Panc1 (cell line): ENCODE data around the gene FAM228B. TPM values are rescaled to one million over a fixed set of nuclear protein-coding genes. Genes with fewer than 3 reads are reported as not detected.

ENCODE experiments used
- ATAC-seq: fragments of 200-7000 bp; cut with Tn5 transposase; 2 replicates; pipeline ENCODE4 v1.9.1; 2020; ENCODE audit warnings: mild to moderate bottlenecking, moderate library complexity
- BruUV-seq: library from RNA; stranded (reverse); fragments of 400-500 nt; replicated peaks from 2 replicates; lab custom pipeline; 2021; lab: Mats Ljungman, UMichigan
- CTCF ChIA-PET: fragments of 300-600 bp; sonication (Branson Sonifier 250); formaldehyde crosslinking; loops from one replicate; lab custom pipeline; 2022; ENCODE audit warnings: antibody characterized with exemption; lab: Charles Lee
- POLR2A ChIA-PET: fragments of 300-600 bp; sonication (Branson Sonifier 250); formaldehyde crosslinking; loops from one replicate; lab custom pipeline; 2022; ENCODE audit warnings: antibody characterized with exemption; lab: Charles Lee
- DNase-seq: peaks from one replicate; pipeline ENCODE4 v3.0.0-alpha.2; 2010; ENCODE audit warnings: low read depth, low spot score
- H3K27ac ChIP-seq: 2 replicates; pipeline ENCODE4 v1.5.1; 2011; ENCODE audit warnings: mild to moderate bottlenecking, low read length, inconsistent platforms
- H3K27me3 ChIP-seq: fragments of 200-500 bp; sonication (Bioruptor generic); 2 replicates; pipeline ENCODE4 v1.6.0; 2014; ENCODE audit warnings: low read length, inconsistent platforms; ENCODE audit not compliant: control insufficient read depth, insufficient read depth
- H3K36me3 ChIP-seq: fragments of 200-500 bp; sonication (Bioruptor generic); 2 replicates; pipeline ENCODE4 v1.5.1; 2014; ENCODE audit warnings: inconsistent platforms, mild to moderate bottlenecking, low read length, moderate library complexity; ENCODE audit not compliant: control insufficient read depth, insufficient read depth
- H3K4me1 ChIP-seq: 2 replicates; pipeline ENCODE4 v1.5.1; 2011; ENCODE audit warnings: inconsistent platforms, mild to moderate bottlenecking, low read length, moderate library complexity; ENCODE audit not compliant: control insufficient read depth, insufficient read depth
- H3K4me3 ChIP-seq, 2 experiments: 2 replicates each; pipeline ENCODE4 v1.5.1; 2011 to 2012; ENCODE audit warnings: low read depth in 2 of 2, low read length in 2 of 2, mild to moderate bottlenecking in 2 of 2, inconsistent platforms in 1 of 2, moderate library complexity in 1 of 2
- H3K9me3 ChIP-seq: fragments of 200-500 bp; sonication (Bioruptor generic); 2 replicates; pipeline ENCODE4 v1.5.1; 2014; ENCODE audit warnings: low read depth, mild to moderate bottlenecking, inconsistent platforms, low read length, moderate library complexity; ENCODE audit not compliant: control insufficient read depth, insufficient read depth
- CTCF ChIP-seq: fragments of 450-650 bp; IDR thresholded peaks from 2 replicates; pipeline ENCODE4 v1.5.1; 2017; ENCODE audit warnings: mild to moderate bottlenecking
- POLR2AphosphoS5 ChIP-seq: IDR thresholded peaks from 2 replicates; pipeline ENCODE4 v1.6.1; 2012; ENCODE audit warnings: mild to moderate bottlenecking, low read depth, low read length, moderate library complexity
- REST ChIP-seq, 2 experiments: IDR thresholded peaks; 2 replicates each; pipeline ENCODE4 v1.6.1; 2011 to 2012; ENCODE audit warnings: low read depth in 2 of 2, control low read depth in 1 of 2, low read length in 1 of 2, mild to moderate bottlenecking in 1 of 2, moderate library complexity in 1 of 2; ENCODE audit not compliant: insufficient read depth in 1 of 2
- SIN3A ChIP-seq: IDR thresholded peaks from 2 replicates; pipeline ENCODE4 v1.6.1; 2012; ENCODE audit warnings: low read depth, mild to moderate bottlenecking, low read length, moderate library complexity, borderline replicate concordance; ENCODE audit not compliant: insufficient read depth
- TCF7L2 ChIP-seq: IDR thresholded peaks from 2 replicates; pipeline ENCODE4 v1.6.1; 2011; ENCODE audit warnings: mild to moderate bottlenecking, low read depth, low read length, inconsistent platforms
- in situ Hi-C: cut with HindIII; loops from 2 replicates; pipeline ENCODE4 v1.10.0; 2016; ENCODE audit warnings: low sequenced_read_pairs, low pct_unique_long_range_greater_than_20kb
- intact Hi-C: fragments of 100-400 bp; cut with micrococcal nuclease; formaldehyde crosslinking; loops from one replicate; pipeline ENCODE4 v1.10.0; 2022; ENCODE audit not compliant: unreplicated experiment
- total RNA-seq: library from RNA; stranded (reverse); gene quantifications from one replicate; pipeline ENCODE4 v1.2.1, GENCODE V29; 2021; ENCODE audit not compliant: unreplicated experiment

FAM228B gene
- total RNA-seq, 1 experiment from 2014 or later: 23.0 TPM

GRCh38 chr2:24084386-24085199 lies 38.7 kb upstream of the FAM228B start, which contains the start of gene TP53I3:
TSS of gene TP53I3 (minus strand) at chr2:24084834. CDS start at chr2:24084326, 508 bp downstream.
- DNase-seq: peak; percentile 76
- no TSS peak for BruUV-seq
- H3K4me1 ChIP-seq: peaks cover 13% of the 10 kb centered on the region
- peak within 1 kb of the TSS; percentile 65 to 89 for H3K4me3 ChIP-seq
- TF ChIP-seq REST (IDR thresholded peaks at IDR 0.05; ENCODE audit: insufficient read depth in 1 of 2, low read depth in 2 of 2, low read length in 1 of 2) (no peak), SIN3A (no peak), POLR2AphosphoS5 (peak; percentile 98), TCF7L2 (0 out of 2 replicates have a peak, but pooled peaks have one; percentile 20), CTCF (peak; percentile 100)
- H3K36me3 ChIP-seq: peaks cover under 1% of the 10 kb centered on the region; the same call in 1 of the 2 replicates
- H3K27ac ChIP-seq: peak within 1 kb of the TSS; percentile 99
- no peaks in the 10 kb centered on the region for H3K27me3 ChIP-seq
- peak; percentile 96 for ATAC-seq
- no peaks in the 10 kb centered on the region for H3K9me3 ChIP-seq
- intact Hi-C loops (loop anchor here (5.0 to 10.0 kb wide), 2 partner anchors 80 to 97 kb away; no protein-coding TSS in a partner anchor), in situ Hi-C loops (no loop called here)
- CTCF ChIA-PET: interaction anchor here (0.6 to 2.2 kb wide), 6 partner anchors 33 to 157 kb away, joined by 3 to 12 read pairs (median 4); partner anchors contain the start of genes ATAD2B and WDCP
- POLR2A ChIA-PET: interaction anchor here (0.5 kb wide), 1 partner anchor 864 kb away, joined by 3 read pairs; no protein-coding TSS in a partner anchor

- Histone ChIP-seq H3K4me1 (peaks cover 13% of the 10 kb centered on the region), H3K27ac (peak overlapping the region; percentile 99), H3K36me3 (no peaks in the 10 kb centered on the region; the same call in 1 of the 2 replicates), H3K9me3 (no peaks in the 10 kb centered on the region), H3K4me3 (peak overlapping the region; percentile 65 to 89), H3K27me3 (no peaks in the 10 kb centered on the region)
- in situ Hi-C loops (no loop called here), intact Hi-C loops (loop anchor here (10.0 kb wide), 1 partner anchor 80 kb away; no protein-coding TSS in a partner anchor)
- no peak for DNase-seq
- ChIA-PET CTCF (interaction anchor here (0.7 to 2.2 kb wide), 2 partner anchors 34 to 158 kb away, joined by 3 to 12 read pairs; partner anchors contain the start of gene ATAD2B), POLR2A (interaction anchor here (0.5 kb wide), 1 partner anchor 864 kb away, joined by 3 read pairs; no protein-coding TSS in a partner anchor)
- peak; percentile 3; the same call in 1 of the 2 replicates for ATAC-seq
- no TSS peak for BruUV-seq
- no peak for TF ChIP-seq SIN3A
- TF ChIP-seq TCF7L2: no peak
- TF ChIP-seq REST (IDR thresholded peaks at IDR 0.05; ENCODE audit: insufficient read depth in 1 of 2, low read depth in 2 of 2, low read length in 1 of 2): no peak
- no peak for TF ChIP-seq CTCF
- no peak for TF ChIP-seq POLR2AphosphoS5
These were observed 38.1 kb upstream of the FAM228B start for GRCh38 chr2:24085200-24085489.
